ENCODE results near the gene FAM193B.
"Not testable (repeated sequence)": the region's sequence is repeated elsewhere in the genome, so short reads cannot be mapped to it uniquely, and the experiment has no call there.

FAM193B gene

DNA sequence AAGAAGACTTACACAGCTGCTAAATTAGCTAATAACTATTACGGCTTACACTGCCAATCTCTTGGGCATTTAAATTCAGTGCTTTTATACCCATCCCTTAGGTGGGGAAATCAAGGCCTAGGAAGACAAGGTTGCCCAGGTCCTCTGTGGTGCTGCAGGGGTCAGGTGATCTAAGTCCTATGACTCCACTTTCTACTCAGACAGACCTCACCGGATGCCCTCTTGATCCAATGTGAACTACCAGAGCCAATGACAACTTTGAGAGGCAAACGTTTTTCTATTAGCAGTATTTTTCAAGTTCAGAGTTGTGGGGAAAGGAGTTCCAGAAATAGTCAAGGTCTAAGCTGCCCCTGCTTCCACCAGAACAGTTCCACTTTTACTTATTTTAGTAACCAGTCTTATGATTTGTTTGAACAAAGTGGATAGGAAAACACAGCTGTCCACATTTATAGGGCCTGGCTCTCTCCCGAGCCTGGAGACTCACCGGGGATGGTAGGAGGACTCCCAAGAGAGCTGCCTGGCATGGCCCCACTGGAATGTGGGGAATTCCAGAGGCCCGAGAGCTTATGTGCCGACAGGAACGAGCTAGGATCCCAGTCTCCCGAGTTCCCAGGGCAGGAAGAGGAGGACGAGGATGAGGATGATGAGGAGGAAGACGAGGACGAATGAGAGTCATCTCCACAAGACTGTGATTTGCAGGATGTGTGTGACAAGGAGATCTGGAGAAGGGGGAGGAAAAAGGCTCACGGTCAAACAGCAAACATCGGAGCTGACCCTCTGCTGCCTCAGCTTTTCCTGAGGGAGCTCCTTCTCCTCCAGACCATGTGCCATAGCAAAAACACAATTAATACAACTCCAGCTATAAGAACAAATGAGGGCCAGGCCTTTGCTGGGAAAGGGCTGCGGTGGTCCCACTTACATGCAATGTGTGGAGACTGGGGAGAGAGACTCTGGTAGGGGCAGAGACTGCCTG, 16.7 kb downstream of the FAM193B start:
- peak; percentile 87 for DNase-seq (ENCODE audit: low spot score)

- no peak for DNase-seq (ENCODE audit: low spot score)
Observed at GRCh38 chr5:177536386-177536785, 18.0 kb downstream of the FAM193B start.

GRCh38 chr5:177535125-177535524, 19.2 kb downstream of the FAM193B start:
- DNase-seq (ENCODE audit: low spot score), result no peak

GRCh38 chr5:177534433-177534832, 19.9 kb downstream of the FAM193B start:
- not testable (repeated sequence) for DNase-seq (ENCODE audit: low spot score)

DNA sequence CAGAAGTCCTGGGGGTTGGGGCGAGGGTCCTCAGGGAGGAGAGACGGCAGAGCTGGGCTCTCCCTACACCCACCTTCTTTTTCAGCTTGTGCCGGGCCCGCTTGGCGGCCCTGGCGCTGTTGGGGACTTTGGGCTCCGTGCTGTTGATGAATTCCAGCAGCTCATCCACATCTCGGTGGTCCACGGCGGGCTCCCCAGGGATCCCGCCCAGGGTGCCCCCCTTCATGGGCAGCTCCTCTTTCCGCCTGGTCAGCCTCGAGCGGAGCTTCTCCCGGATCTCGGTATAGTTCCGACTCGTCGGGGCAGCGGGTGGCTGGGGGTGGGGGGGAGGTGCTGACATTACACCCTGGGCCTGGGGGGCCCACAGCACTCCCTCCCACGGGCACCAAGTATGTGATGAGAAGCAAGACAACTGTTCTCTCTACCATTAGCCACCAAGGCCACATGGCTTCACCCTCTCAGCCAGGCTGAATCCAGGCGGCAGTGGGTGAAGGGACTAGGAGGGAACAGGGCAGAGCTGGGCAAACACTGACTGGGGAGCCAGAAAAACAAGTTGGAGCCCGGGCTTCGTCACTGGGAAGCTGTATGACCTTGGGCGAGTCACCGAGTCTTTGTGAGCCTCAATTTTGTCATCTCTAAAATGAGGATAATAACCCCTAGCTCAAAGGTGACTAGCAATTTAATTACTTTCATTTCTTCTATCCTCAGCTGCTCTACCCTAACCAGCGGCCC, 23.0 kb downstream of the FAM193B start:
- DNase-seq (ENCODE audit: low spot score), result no peak

DNA sequence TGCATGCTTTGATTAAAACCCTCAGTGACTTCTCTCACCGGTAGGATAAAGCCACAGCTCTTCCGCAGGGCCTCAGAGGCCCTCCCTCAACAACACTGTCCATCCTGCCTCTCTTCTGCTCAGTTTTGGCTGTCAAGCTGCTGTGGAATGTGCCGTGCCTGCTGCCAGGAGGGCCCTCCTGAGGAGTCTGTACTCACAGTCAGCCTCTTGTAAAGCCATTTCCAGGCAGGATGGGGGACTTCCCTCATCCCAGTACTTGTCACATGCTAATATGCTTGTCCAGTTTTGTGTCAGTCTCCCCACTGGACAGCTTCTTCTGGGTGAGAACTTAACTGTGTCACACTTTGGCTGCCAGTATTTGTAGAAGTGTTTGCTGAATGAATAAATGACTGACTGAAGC, 23.7 kb downstream of the FAM193B start:
- no peak for DNase-seq (ENCODE audit: low spot score)

GRCh38 chr5:177529247-177530203, 24.8 kb downstream of the FAM193B start:
- no peak for DNase-seq (ENCODE audit: low spot score)

- no peak for DNase-seq (ENCODE audit: low spot score)
Observed at GRCh38 chr5:177528631-177529030, 25.7 kb downstream of the FAM193B start.

- no peak for DNase-seq (ENCODE audit: low spot score)
Observed at GRCh38 chr5:177527595-177527994, 26.8 kb downstream of the FAM193B start.

- no peak for DNase-seq (ENCODE audit: low spot score)
Observed at GRCh38 chr5:177526791-177527190, 27.6 kb downstream of the FAM193B start.

DNA sequence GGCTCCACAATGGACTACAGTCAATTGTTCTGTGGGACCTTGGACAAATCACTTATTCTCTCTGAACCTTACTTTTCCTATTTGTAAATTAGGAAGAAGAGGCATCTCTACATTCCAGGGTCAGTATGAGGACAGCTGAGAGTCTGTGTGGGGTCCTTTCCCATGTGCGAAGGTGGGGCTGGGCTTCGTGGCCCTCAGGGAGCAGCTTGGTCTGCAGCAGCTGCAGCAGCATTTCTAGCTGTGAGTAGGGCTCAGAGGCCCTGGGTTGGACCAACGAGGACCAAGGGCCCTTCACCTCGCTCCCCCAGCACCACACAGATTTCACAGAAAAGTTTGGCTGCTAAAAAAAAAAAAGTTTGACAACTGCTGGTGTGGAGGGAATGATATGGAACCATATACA, 28.2 kb downstream of the FAM193B start:
- no peak for DNase-seq (ENCODE audit: low spot score)

DNA sequence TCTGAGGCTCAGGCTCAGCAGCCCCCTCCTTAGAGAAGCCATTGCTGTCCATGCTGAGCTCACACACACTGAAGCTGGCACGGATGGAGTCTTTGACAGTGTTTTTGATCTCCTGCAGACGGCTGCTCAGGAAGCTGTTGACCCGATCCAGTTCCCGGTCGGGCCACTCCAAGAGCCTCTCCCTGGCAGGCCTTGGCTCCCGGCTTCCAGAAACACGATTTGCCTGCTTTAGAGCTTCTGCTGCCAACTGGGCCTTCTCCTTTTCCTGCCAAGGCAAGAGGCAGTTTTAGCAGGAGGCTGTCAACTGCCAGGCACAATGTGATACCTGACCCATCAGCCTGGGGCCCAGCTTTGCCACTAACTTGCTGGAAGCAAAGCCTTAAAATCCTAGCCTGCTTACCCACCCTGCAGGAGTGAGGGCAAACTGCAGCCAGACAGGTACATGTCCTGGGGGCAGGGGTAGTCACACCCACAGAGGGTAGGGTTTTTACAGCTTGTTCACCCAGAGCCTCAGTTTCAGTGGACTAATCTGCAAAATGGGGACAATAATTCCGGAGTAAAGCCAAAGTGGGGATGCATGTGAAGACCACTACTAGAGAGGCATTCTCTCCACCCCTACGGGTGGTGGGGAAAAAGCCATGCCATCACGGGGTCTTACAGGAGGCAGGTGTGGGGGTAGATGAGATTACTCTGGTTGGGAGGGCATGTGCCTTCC, 29.3 kb downstream of the FAM193B start:
- DNase-seq (ENCODE audit: low spot score), result no peak

DNA sequence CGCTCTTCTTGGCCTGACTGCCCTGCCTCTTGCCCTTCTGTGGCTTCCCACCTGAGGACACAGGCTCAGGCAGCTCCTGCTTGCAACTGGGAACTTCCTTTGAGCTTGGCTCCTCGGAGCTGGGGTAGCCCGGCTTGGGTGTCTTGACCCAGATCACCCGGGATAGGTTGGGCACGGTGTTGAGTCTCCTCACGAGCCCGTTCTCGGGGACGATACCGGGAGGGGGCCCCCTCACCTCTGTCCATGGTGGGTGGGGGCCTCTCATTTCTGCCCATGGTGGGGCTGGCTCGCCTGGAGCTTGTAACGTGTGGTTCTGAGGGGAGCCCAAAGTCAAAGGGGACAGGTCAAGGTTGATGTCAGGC, 29.8 kb downstream of the FAM193B start:
- no peak for DNase-seq (ENCODE audit: low spot score)

DNA sequence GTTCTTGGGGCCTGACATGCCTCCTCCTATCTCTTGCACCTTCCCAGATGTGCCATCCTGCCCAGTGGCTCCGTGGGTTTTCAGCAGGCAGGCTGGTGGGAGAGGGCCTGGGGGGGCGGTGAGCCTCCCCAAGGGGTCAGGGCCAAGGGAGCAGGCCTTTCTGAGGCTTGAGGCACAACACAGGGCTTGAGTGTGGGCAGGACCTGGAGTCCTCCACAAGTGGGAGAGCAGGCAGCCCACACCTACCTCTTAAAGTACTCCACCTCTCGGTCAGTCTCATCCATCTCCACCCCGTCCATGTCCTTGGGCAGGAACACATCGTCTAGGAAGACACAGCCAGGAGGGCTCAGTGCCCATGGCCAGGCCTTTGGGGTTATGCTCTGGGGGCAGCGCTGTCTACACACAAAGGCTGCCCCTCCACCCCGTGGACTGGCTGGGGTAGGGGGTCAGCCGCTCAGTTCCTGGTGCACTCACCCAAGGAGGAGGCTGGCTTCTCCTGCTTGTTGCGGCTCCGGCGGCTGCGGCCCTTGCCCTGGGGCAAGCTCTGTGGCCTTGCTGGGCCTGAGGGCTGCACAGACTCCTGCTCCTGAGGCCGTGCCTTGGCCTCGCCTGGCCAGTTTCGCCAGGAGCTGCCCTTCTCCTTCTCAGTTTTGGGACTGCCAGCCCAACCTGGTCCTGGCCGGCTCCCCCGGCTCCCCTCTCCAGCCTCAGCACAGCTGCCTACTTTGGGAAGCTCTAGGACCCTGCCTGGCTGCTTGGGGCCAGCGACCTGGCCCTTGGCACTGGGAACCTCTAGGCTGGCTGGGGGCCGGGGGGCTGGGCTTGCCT, 30.4 kb downstream of the FAM193B start:
- DNase-seq (ENCODE audit: low spot score), result no peak

DNA sequence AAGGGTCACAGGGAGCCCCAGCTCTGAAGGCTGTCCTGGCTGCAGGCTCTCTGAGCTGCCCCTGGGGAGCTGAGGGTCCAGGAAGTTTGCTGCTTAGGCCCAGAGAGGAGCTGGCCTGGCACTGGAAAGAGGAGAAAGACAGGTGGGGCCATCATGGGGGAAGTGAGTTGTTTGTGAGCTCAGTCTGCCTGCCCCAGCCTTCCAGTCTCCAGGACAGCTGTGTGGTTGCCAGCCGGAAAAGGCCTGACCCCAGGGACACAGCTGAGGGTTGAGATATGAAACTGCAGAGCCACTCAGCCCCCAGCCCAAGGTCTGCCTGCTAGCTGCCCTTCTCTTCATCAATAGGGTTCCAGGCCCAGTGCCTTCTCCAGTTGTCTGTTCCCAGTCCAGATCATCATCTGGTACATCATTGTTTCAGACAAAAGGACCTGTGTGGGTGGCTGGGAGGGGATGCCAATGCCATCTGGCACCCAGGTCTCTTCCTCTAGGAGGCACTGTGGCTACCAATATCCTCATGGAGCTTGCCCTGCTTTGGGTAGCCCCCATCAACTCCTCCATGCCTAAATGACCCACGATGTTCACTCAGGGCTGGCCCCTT, 33.3 kb downstream of the FAM193B start:
- DNase-seq (ENCODE audit: low spot score), result no peak

GRCh38 chr5:177520271-177520670, 34.1 kb downstream of the FAM193B start:
- DNase-seq (ENCODE audit: low spot score), result no peak

- DNase-seq (ENCODE audit: low spot score), result no peak
Observed at GRCh38 chr5:177519463-177520235, 34.7 kb downstream of the FAM193B start.

- peak; percentile 99 for DNase-seq (ENCODE audit: low spot score)
Observed at GRCh38 chr5:177516601-177517568, 37.5 kb downstream of the FAM193B start, which contains the start of gene DDX41. DDX41 (minus strand) TSS chr5:177516961; CDS start chr5:177516945, 16 bp downstream.
